ENCODE data around the gene GRAP2.

DNA sequence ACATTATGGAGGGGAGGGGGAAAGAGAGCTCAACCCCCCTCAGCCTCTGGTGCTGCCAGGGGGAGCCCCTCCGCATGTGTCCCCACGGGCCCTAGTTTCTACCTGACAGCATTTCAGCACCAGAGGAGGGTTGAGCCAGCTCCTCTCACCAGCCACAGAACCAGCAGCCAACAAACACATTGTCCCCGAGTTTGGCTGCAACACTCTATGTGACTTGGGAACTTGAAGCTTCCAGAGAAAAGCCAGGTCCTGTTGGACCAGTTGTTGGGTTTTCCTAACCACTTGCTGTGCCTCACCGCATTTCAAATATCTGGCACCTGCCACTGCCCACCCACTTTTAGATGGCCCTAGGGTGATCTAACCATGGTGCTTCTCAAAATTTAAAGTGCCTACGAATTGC, 72.8 kb downstream of the GRAP2 start:
- TF ChIP-seq POLR2AphosphoS5 (IDR thresholded peaks at IDR 0.05), result no peak
- TF ChIP-seq EP300 (IDR thresholded peaks at IDR 0.05), result no peak
- TF ChIP-seq, protein P1, sequence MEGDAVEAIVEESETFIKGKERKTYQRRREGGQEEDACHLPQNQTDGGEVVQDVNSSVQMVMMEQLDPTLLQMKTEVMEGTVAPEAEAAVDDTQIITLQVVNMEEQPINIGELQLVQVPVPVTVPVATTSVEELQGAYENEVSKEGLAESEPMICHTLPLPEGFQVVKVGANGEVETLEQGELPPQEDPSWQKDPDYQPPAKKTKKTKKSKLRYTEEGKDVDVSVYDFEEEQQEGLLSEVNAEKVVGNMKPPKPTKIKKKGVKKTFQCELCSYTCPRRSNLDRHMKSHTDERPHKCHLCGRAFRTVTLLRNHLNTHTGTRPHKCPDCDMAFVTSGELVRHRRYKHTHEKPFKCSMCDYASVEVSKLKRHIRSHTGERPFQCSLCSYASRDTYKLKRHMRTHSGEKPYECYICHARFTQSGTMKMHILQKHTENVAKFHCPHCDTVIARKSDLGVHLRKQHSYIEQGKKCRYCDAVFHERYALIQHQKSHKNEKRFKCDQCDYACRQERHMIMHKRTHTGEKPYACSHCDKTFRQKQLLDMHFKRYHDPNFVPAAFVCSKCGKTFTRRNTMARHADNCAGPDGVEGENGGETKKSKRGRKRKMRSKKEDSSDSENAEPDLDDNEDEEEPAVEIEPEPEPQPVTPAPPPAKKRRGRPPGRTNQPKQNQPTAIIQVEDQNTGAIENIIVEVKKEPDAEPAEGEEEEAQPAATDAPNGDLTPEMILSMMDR (IDR thresholded peaks at IDR 0.05), result no peak
